Mucosa of descending colon (tissue), 3 donors: ENCODE measurements around the gene SLC30A1. TPM values are rescaled to one million over a fixed set of nuclear protein-coding genes. Genes with fewer than 3 reads are reported as not detected.
"Not testable (repeated sequence)": the region's sequence is repeated elsewhere in the genome, so short reads cannot be mapped to it uniquely, and the experiment has no call there.

Source experiments
- ATAC-seq: fragments of 200-7000 bp; cut with Tn5 transposase; one replicate; pipeline ENCODE4 v1.9.1; 2020; ENCODE audit warnings: mild to moderate bottlenecking, moderate library complexity
- DNase-seq, 3 donors: peaks; one replicate each; pipeline ENCODE4 v3.0.0-alpha.2; 2020
- H3K36me3 ChIP-seq: fragments of 200-600 bp; one replicate; pipeline ENCODE4 v1.8.0; 2021; ENCODE audit warnings: low read depth, mild to moderate bottlenecking
- H3K4me1 ChIP-seq: fragments of 200-600 bp; one replicate; pipeline ENCODE4 v1.8.0; 2021; ENCODE audit warnings: low read depth, mild to moderate bottlenecking
- H3K4me3 ChIP-seq: fragments of 200-600 bp; one replicate; pipeline ENCODE4 v1.8.0; 2021; ENCODE audit warnings: mild to moderate bottlenecking
- H3K9me3 ChIP-seq: fragments of 200-600 bp; one replicate; pipeline ENCODE4 v1.8.0; 2021; ENCODE audit warnings: mild to moderate bottlenecking
- intact Hi-C, 2 donors: fragments of 100-400 bp; cut with DNase I in 1 of 2; cut with micrococcal nuclease in 1 of 2; formaldehyde crosslinking; loops; one replicate each; pipeline versions ENCODE4 v1.11.0 to v1.11.1; 2022; cut with DNase I, micrococcal nuclease
- total RNA-seq, 3 donors: library from RNA; stranded (reverse); fragmentation: NEBNext Ultra II Directional in 2 of 3; extraction: Animal tissue kit (Norgen Biotek cat#: 25700) in 2 of 3; gene quantifications; one replicate each; pipeline versions ENCODE4 v1.2.1 to v1.2.4, GENCODE V29; 2021 to 2023
- TF ChIP-seq, protein P1 (sequence below): fragments of 200-600 bp; IDR thresholded peaks from one replicate; pipeline ENCODE4 v1.8.0; 2022; ENCODE audit warnings: antibody characterized with exemption, mild to moderate bottlenecking
- donor health status: DM: no; HTN: no; CAD: no; lungs with moderate emphysema.
- donor health status: DM: no; HTN: no; CAD: no.
- donor health status: DM: no; HTN: yes; CAD: no.

The SLC30A1 gene
- total RNA-seq, 3 donors from 2014 or later, result 20.8 to 43.5 (median 29.2) TPM

DNA sequence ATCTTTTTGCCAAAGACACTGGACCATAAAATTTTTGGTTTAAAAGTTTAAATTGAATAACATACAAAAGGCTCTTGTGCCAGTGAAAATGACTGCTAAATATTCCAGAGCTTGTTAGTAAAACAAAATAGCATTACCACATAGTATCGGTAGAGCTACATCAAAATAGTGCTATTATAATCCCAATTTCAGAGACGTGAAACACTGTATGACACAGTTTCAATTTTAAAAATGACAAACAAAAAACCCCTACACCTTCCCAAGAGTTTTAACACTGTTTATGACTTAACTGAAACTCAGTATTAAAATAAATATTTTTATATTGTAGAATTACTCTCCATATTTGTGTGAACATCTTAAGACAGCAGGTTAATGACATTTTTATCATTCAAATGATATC, 7.0 kb downstream of the SLC30A1 start:
- TF ChIP-seq, protein P1, sequence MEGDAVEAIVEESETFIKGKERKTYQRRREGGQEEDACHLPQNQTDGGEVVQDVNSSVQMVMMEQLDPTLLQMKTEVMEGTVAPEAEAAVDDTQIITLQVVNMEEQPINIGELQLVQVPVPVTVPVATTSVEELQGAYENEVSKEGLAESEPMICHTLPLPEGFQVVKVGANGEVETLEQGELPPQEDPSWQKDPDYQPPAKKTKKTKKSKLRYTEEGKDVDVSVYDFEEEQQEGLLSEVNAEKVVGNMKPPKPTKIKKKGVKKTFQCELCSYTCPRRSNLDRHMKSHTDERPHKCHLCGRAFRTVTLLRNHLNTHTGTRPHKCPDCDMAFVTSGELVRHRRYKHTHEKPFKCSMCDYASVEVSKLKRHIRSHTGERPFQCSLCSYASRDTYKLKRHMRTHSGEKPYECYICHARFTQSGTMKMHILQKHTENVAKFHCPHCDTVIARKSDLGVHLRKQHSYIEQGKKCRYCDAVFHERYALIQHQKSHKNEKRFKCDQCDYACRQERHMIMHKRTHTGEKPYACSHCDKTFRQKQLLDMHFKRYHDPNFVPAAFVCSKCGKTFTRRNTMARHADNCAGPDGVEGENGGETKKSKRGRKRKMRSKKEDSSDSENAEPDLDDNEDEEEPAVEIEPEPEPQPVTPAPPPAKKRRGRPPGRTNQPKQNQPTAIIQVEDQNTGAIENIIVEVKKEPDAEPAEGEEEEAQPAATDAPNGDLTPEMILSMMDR, result no peak
- ATAC-seq, result no peak
- Histone ChIP-seq H3K4me1 (peaks cover 8% of the 10 kb centered on the region), H3K36me3 (no peaks in the 10 kb centered on the region), H3K9me3 (no peaks in the 10 kb centered on the region), H3K4me3 (no peak overlapping the region)
- no peak for DNase-seq
- intact Hi-C loops, result loop anchor here in 1 of 2 donors (10.0 kb wide), 1 partner anchor 73 kb away; no protein-coding TSS in a partner anchor

DNA sequence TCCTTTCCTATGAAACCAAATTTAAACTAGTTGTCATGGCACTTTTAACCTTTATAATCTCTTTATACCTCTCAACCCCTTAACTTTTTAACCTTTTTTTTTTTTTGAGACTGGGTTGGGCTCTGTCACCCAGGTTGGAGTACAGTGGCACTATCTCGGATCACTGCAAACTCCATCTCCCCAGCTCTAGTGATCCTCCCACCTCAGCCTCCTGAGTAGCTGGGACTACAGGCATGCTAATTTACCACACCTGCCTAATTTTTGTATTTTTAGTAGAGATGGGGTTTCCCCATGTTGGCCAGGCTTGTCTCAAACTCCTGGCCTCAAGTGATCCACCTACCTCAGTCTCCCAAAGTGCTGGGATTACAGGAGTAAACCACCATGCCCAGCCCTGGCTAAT, 8.6 kb downstream of the SLC30A1 start:
- H3K9me3 ChIP-seq, H3K4me1 ChIP-seq, ATAC-seq, H3K4me3 ChIP-seq, DNase-seq, H3K36me3 ChIP-seq: not testable (repeated sequence)
- intact Hi-C loops, result loop anchor here in 1 of 2 donors (10.0 kb wide), 1 partner anchor 74 kb away; no protein-coding TSS in a partner anchor

DNA sequence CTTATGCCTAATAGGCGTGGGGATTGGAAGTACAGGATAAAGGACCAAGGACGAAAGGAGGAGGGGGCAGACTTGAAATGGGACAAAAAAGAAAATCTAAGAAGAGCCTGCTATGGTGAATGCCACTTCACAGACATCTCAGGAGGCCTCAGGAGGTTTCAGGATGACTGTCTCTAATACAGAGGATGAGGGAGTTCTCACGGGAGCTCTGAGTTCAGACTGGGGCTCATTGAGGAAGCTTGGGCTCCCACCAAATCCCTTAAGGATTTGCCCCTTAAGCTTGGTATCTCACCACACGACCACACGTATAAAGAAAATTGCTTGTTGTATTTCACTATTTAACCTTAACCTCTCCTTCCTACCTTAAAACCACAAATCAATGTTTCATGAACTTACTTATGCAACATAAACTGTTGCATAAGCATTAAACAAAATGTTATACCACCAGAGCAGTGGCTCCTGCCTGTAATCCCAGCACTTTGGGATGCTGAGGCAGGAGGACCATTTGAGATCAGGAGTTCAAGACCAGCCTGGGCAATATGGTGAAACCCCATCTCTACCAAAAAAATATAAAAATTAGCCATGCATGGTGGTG, 12.4 kb downstream of the SLC30A1 start:
- ATAC-seq (no peak), DNase-seq (no peak)
- no peak overlapping the region for H3K4me3 ChIP-seq
- intact Hi-C loops, result no loop called here
- TF ChIP-seq, protein P1, result no peak
- no peaks in the 10 kb centered on the region for H3K36me3 ChIP-seq
- H3K9me3 ChIP-seq, result no peaks in the 10 kb centered on the region
- H3K4me1 ChIP-seq, result no peaks in the 10 kb centered on the region

DNA sequence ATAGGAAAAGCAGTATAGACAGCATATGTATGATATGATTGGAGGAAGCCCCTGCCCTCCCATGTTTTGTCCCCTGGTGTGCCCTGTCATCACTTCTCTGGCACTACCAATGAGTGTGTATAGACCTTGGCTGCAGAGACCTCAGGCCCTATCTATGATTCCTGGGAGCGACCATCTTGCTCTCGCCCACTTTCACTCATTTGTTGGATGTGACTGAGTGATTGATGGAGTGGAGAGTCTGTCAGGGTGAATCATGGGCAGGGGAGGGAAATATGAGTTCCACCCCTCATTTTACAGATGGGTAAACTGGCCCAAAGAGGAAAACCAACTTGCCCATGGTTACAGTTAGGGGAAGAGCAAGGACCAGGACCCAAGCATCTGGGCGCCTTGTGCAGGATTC, 14.9 kb downstream of the SLC30A1 start:
- ATAC-seq, result no peak
- Histone ChIP-seq H3K9me3 (no peaks in the 10 kb centered on the region), H3K36me3 (no peaks in the 10 kb centered on the region), H3K4me3 (no peak overlapping the region), H3K4me1 (no peaks in the 10 kb centered on the region)
- TF ChIP-seq, protein P1, result no peak
- intact Hi-C loops, result no loop called here
- DNase-seq, result no peak

DNA sequence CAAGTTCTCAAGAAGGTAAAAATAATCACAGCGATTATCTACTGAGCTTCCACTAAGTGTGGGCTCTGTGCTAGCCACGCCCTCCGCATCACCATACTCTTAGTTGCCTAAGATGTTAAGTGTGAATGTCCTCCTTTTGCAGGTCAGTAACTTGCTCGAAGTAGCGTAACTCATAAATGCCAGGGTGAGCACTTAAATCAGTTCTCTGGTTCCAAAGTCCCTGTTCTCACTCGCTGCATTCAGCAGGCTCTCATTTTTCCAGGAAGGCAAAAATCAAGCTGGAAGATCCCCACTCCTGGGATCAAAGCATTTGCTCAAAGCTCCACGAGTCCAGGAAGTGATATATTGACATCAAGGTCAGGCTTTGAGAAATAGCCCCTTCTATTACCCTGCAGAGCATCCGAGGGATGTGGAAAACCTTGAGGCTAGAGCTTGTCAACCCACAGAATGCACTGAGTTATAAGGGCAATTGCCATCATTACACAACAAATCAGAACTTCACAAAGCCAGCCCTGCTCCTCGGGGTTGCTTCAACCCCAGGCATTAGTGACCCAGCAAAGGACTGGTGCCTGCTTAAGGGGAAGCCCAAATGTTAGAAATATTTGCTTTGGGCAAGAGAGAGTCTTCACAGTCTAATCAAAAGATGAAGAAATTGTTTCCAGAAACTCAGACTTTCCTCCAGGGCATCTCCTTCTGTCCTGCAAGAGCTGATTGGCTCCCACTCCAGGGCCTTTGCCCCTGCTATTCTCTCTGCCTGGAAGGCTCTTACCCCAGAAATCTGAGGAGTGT, 19.5 kb downstream of the SLC30A1 start:
- intact Hi-C loops, result no loop called here
- TF ChIP-seq, protein P1, result no peak
- Histone ChIP-seq H3K4me3 (no peak overlapping the region), H3K36me3 (no peaks in the 10 kb centered on the region), H3K9me3 (no peaks in the 10 kb centered on the region), H3K4me1 (no peaks in the 10 kb centered on the region)
- ATAC-seq (peak; percentile 58), DNase-seq (no peak)

DNA sequence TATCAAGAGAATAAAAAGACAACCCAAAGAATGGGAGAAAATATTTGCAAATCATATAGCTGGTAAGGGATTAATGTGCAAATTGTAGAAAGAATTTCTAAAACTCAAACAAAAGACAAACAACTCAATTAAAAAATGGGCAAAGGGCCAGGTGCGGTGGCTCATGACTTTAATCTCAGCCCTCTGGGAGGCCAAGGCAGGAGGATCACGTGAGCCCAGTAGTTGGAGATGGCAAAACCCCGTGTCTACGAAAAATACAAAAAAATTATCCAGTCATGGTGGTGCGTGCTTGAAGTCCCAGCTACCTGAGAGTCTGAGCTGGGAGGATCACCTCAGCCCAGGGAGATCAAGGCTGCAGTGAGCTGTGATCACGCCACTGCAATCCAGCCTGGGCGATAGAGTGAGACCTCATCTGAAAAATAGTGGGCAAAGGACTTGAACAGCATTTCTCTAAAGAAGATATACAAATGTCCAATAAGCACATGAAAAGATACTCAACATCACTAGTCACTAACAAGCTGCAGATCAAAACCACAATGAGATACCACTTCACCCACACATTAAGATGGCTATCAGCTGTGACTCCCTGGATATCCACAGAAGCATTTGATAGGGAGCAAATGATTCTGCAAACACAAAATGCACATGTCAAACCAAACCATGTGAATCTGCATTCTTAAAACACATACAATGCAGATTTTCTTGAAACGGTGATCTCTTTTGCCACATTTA, 20.9 kb downstream of the SLC30A1 start:
- Histone ChIP-seq H3K4me3 (no peak overlapping the region), H3K36me3 (no peaks in the 10 kb centered on the region), H3K9me3 (no peaks in the 10 kb centered on the region), H3K4me1 (no peaks in the 10 kb centered on the region)
- intact Hi-C loops, result no loop called here
- ATAC-seq (no peak), DNase-seq (no peak)
- TF ChIP-seq, protein P1, result no peak
